ENCODE results near the gene IL17RE.

- TF ChIP-seq CTCF (conservative IDR thresholded peaks at IDR 0.05) = no peak
- TF ChIP-seq ZFX (IDR thresholded peaks at IDR 0.05) = no peak
Observed at GRCh38 chr3:9861201-9861600, 41.4 kb upstream of the IL17RE start.

All from C4-2B (cell line).